GM19240 (cell line): ENCODE measurements around the gene DCAF5.
"Not testable (repeated sequence)": the region's sequence is repeated elsewhere in the genome, so short reads cannot be mapped to it uniquely, and the experiment has no call there.

ENCODE experiments used
- DNase-seq: peaks from one replicate; pipeline ENCODE4 v3.0.0; 2011; ENCODE audit warnings: low spot score; ENCODE audit not compliant: insufficient read length

The DCAF5 gene

DNA sequence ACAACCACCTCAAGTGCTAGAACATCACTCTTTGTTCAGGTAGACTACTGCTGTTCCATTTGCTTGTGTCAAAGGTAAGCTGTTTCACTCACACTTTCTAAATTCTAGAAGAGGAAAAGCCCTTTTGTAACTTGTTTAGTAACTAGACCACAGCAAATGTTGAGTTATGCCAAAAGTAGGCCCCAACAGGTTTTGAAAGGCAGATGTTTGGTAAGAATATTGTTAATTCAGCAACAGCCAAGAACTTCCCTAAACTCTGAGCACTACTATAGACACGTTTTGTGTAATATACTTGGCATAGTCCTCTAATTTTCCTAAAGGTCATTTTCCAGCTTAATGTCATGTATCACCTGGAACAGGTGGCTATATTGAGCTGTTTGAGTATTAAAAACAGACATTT is 79.0 kb downstream of the DCAF5 start:
- no peak for DNase-seq

DNA sequence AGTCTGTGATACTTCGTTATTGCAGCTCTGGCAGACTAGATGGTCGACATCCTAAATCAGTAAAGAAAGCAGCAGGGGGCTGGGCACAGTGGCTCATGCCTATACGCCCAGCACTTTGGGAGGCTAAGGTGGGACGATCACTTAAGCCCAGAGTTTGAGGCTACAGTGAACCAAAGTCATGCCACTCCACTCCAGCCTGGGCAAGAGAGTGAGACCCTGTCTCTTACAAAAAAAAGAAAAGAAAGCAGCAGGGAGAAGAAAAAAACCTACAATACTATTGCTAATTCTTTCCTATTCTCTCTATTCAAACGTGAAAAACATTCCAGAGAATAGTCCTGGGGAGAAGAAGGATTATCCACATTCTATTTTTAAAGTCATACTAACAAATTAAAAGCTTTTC is 79.5 kb downstream of the DCAF5 start:
- DNase-seq = no peak

DNA sequence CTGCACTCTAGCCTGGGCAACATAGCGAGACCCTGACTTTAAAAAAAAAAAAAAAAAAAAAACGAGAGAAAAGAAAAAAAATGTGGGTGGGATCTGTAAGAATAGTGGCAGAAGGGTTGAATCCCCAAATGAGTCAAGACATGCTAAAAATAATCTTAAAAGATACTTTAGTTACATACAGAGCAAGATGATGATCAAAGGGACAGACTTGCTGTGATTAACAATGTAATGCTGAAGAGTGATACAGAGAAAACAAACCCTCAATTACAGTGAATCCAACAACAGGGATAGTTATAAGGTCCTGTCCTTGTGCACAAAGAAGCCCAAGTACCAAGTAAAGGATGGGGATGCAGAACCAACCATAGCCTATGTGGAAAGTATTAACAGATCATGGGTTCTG is 80.3 kb downstream of the DCAF5 start:
- no peak for DNase-seq

- DNase-seq = no peak
These were observed 84.0 kb downstream of the DCAF5 start for GRCh38 chr14:69068744-69069421.

GRCh38 chr14:69066396-69067171 is 86.3 kb downstream of the DCAF5 start:
- no peak for DNase-seq

DNA sequence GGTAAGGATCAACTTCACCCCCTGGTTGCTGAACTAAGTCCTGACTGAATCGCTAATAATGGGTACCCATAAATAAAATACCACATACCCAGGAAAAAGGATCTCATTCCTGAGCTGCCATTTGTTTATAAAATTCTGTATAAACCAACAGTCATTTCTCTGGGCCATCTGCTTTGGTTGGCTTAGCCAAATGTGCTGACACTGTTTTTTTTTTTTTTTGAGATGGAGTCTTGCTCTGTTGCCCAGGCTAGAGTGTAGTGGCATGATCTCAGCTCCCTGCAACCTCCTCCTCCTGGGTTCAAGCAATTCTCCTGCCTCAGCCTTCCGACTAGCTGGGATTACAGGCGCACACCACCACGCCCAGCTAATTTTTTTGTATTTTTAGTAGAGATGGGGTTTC is 87.0 kb downstream of the DCAF5 start:
- not testable (repeated sequence) for DNase-seq

GRCh38 chr14:69064596-69064995 is 88.3 kb downstream of the DCAF5 start:
- no peak for DNase-seq

- no peak for DNase-seq
These were observed 93.0 kb downstream of the DCAF5 start for GRCh38 chr14:69059658-69060623.

- no peak for DNase-seq
These were observed 96.7 kb downstream of the DCAF5 start for GRCh38 chr14:69055999-69056788.

GRCh38 chr14:69055125-69055524 is 97.8 kb downstream of the DCAF5 start:
- DNase-seq = no peak

DNA sequence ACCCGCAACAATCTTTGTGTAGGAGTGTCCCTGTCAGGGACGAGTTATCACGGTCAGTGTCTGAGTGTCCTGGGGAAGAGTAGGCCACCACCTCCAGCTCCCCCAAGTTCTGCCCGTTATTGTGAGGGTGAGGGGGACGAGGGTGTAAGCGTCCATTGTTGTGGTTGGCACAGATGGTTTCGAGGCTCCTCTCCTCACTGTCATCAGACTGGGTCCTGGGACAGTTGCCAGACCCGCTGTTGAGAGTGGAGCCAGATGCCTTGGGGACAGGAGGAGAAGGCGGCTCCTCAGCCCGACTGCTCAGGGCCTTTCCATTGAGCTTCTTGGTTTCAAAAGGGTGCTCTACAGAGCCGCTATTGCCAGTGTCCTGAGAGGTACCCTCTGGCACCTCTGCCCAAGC is 98.9 kb downstream of the DCAF5 start:
- DNase-seq = no peak

- DNase-seq = no peak
These were observed 100.7 kb downstream of the DCAF5 start for GRCh38 chr14:69052181-69052601.

GRCh38 chr14:69050240-69051184 is 102.4 kb downstream of the DCAF5 start:
- DNase-seq = no peak

DNA sequence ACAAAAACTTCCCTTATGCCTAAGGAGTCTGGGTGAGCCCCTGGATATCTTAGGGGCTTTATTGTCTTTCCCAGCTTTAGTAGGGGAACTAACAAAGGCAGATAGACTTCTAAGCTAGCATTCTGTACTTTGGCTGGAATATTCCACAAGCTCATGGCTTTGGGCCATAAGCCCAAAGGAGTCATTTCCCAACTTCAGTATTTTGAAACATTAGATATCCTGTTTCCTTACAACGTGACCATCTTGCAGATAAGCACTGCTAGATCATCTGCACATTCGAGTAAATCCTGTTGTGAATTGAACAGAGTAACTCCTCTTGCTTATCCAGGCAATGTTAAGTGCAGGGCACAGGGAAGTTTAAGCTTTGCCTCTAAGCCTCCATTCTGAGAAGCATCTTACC is 103.2 kb downstream of the DCAF5 start:
- no peak for DNase-seq

DNA sequence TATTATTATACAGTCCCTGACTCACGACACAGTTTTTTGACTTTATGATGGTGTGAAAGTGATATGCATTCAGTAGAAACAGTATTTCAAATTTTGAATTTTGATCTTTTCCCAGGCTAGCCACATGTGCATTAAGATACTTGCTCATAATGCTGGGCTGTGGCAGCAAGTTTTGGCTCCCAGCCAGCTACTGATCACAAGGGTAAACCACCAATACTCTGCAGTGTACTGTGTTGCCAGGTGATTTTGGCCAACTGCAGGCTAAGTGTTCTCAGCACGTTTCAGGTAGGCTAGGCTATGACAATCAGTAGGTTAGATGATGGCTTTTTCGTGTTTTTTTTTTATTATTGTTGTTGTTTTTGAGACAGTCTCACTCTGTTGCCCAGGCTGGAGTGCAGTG is 104.5 kb downstream of the DCAF5 start:
- no peak for DNase-seq

DNA sequence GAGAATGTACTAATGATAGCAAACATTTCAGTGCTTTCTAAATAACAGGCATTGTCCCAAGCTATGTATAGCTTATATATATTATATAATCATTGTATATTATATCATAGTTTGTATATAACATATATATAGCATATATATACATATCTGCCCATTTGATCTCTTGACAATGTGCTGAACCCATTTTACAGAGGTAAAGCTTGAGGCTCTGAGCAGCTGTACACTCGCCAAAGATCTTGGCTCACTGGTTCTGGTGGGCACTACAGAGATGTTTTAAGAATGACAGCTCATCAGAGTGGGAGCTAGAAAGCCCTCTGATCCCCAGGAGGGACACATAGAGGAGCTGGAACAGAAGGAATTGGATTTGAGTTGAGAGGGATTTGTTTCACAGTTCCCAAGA is 105.7 kb downstream of the DCAF5 start:
- DNase-seq = no peak

DNA sequence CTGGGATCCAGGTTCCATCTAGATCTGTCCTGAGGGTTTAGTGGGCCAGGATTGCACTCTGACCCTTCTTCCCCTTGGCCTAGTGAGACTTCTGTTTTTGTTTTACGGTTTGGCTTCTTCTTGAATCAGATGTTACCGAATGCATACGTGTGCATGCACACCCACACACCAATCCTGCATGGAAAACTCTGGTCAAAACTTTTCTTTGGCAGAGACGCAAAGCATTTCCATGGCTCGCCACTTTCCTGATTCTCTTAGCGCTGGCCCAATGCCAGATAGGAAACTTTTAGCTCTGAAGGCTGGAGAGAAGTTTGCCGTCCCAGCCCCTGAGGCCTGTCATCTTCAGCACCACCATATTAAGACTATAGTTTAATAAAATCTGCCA is 106.5 kb downstream of the DCAF5 start:
- DNase-seq = no peak

- no peak for DNase-seq
These were observed 107.0 kb downstream of the DCAF5 start for GRCh38 chr14:69045857-69046475.

DNA sequence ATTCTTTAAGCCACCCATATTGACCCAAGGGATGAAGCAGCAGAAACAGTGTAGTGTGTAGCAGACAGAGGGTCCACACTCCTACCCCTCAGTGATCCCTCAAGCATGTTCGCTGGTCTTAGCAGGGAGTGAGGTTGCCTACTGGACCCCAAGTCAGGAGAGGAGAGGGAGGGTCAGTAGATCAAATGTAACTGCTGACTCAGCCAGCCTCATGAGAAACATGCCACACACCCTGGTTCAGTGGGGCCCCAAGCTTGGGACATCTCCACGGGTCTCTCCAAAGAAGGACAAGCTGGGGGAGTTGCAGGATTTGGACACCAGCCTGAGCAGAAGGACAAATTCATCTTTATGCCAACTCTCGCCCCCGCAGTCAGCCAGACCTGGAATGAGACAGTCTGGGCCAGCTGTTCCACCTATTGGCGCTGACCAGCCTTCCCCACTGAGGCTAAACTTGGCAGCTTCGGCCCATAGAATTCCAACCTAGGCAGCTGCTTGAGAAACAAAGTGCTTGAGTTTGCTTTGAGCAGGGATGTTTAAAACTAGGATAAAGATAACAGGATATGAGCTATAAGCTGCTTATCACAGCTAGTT is 107.9 kb downstream of the DCAF5 start:
- DNase-seq = no peak
